Epithelial cell of proximal tubule (primary cell): ENCODE data around the gene CDKL5. TPM values are rescaled to one million over a fixed set of nuclear protein-coding genes. Genes with fewer than 3 reads are reported as not detected.

Experiments used
- DNase-seq: peaks from one replicate; pipeline ENCODE4 v3.0.0-alpha.2; 2011; ENCODE audit warnings: low read depth
- H3K4me3 ChIP-seq: 2 replicates; pipeline ENCODE4 v1.5.1; 2011; ENCODE audit warnings: low read depth, mild to moderate bottlenecking, low read length
- total RNA-seq: library from RNA; depleted of rRNA; stranded (reverse); fragments of >200 nt; gene quantifications from 2 replicates; pipeline ENCODE4 v1.2.3, GENCODE V29; 2015
- TF ChIP-seq, protein P1 (sequence below): conservative IDR thresholded peaks from 2 replicates; pipeline ENCODE4 v1.5.1; 2012; ENCODE audit warnings: low read depth, mild to moderate bottlenecking, low read length

CDKL5 gene
- total RNA-seq, 1 donor from 2014 or later: 5.0 TPM

DNA sequence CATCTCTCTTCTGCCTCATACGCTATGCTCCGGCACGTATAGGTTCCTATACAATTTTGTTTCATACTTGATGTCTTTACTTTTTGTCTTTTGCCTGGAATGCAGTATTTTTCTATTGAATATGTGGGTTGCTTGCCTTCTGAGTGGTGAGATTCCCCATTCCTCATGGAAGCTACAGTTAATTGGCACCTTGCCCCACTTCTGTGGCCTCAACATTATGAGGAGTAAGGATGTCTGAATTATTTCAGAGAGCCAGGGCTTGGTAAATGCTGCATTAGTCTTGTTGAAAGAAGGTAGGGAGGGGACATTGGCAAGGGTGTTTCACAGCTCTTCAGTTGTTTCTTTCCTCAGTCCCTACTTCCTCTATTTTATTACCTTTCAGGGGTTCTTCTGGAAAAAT is 23.0 kb downstream of the CDKL5 start:
- no peak for DNase-seq
- H3K4me3 ChIP-seq: no peak overlapping the region
- TF ChIP-seq, protein P1, sequence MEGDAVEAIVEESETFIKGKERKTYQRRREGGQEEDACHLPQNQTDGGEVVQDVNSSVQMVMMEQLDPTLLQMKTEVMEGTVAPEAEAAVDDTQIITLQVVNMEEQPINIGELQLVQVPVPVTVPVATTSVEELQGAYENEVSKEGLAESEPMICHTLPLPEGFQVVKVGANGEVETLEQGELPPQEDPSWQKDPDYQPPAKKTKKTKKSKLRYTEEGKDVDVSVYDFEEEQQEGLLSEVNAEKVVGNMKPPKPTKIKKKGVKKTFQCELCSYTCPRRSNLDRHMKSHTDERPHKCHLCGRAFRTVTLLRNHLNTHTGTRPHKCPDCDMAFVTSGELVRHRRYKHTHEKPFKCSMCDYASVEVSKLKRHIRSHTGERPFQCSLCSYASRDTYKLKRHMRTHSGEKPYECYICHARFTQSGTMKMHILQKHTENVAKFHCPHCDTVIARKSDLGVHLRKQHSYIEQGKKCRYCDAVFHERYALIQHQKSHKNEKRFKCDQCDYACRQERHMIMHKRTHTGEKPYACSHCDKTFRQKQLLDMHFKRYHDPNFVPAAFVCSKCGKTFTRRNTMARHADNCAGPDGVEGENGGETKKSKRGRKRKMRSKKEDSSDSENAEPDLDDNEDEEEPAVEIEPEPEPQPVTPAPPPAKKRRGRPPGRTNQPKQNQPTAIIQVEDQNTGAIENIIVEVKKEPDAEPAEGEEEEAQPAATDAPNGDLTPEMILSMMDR: no peak

DNA sequence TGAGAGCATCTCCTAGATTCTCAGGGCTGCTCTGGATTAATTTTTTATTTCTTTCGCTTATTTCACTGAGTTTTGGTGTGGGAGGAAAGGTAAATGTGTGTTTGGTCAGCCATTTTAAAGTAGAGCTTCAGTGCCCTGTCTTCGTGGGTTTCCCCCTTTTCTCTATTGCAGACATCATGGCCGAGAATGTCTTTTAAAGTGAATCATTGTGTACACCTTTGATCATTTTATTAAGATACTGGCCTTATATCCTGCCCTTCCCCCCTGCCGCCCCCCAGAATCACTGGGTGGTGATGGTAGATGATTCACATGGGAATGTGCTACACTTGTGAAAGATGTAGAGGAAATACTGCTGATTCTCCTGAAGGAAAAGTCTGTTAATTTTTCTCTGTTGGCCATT is 23.8 kb downstream of the CDKL5 start:
- DNase-seq: peak; percentile 29
- TF ChIP-seq, protein P1: no peak

DNA sequence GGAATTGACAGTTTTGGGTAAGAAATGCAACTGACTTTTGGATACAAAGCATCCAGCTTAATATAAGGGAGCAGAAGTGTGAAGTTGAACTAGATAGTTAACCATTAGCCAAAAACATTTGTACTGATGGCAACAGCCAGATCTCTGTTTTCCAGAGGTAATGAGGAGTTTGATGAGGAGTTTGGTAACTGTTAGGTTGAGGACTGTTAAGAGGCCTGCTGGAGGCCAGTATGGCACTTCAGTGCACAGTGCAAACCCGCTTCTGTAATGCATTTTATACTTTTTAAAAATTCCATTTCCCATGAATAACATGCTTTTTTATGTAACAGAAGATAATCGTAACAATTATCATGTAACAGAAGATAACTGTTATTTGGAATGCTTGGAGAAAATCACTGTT is 30.0 kb downstream of the CDKL5 start:
- TF ChIP-seq, protein P1: no peak
- DNase-seq: no peak
- H3K4me3 ChIP-seq: no peak overlapping the region

More for the DNA sequence above, 23.8 kb downstream of the CDKL5 start:
- H3K4me3 ChIP-seq: peak overlapping the region; percentile 20

DNA sequence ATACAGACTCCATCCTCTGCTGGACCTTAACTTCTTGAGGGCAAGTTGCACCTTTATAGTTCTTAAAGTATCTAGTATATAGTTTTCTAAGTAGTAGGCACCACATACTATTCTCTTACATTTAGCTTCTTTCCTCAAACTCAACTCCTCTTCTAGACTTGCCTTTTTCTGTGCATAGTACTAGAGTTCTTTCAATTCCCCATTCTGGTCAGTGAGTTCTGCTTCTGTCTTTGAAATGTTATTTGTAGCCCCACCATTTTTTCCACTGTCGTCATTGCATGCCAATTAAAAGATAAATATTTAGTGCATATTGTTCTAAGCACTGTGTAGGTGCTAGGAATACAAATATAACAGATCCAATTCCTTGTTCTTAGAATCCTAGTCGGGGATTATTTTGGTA is 31.6 kb downstream of the CDKL5 start:
- no peak overlapping the region for H3K4me3 ChIP-seq
- DNase-seq: no peak
- TF ChIP-seq, protein P1: no peak

DNA sequence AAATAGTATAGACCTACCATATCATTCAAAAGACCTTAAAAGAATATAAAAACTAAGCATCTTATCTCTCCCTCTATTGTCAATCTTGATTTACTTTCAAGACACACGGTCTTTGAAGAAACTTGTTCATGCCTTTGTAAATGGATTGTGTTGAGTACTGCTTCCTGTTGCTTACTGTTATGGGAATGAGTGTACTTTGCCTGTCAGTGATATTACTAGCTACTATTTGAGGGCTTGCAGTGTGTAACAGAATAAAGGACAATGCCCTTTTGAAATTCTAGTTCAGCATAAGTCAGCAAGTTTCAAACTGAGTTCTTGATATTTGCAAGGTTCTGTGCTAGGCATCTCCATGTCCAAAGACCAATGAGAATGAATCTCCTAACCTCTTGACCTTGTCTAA is 36.0 kb downstream of the CDKL5 start:
- TF ChIP-seq, protein P1: no peak
- H3K4me3 ChIP-seq: no peak overlapping the region
- DNase-seq: no peak

DNA sequence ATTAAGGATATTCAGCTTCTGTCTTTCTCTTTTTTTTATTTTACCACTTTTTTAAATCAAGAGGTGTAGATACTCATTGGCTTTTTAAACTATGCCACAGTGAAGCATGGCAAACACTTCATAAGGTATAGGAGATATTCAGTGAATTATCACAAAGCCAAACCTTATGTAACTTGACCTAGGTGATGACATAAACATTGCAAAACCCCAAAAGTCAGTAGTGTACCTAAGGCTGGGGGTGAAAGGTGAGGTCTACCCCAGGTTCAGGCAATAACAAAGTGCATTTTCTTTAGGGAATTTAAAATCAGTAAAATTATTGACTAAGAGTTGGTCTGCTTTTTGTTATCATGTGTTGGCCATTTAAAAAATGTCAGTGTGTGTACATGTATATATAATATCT is 39.1 kb downstream of the CDKL5 start:
- no peak overlapping the region for H3K4me3 ChIP-seq
- TF ChIP-seq, protein P1: no peak
- no peak for DNase-seq

DNA sequence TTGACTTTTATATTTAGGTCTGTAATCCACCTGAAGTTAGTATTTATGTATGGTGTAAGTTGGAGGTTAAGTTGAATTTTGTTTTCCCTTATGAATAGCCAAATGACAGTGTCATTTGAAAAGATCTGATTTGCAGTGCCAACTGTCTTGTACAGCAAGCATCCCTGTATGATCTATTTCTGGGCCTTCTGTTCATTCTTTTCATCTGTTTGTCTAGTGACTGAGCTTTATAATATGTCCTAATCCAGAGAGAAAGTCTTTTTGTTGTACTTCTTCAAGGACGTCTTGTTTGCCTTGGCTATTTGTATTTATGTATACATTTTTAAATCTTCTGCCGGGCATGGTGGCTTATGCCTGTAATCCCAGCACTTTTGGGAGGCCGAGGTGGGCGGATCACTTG is 39.6 kb downstream of the CDKL5 start:
- no peak overlapping the region for H3K4me3 ChIP-seq
- DNase-seq: no peak
- TF ChIP-seq, protein P1: no peak
